ENCODE measurements around the gene GLRX2. TPM values are rescaled to one million over a fixed set of nuclear protein-coding genes. Genes with fewer than 3 reads are reported as not detected.

Gene GLRX2
- total RNA-seq, 2 donors from 2014 or later = 1.3 to 2.6 TPM

DNA sequence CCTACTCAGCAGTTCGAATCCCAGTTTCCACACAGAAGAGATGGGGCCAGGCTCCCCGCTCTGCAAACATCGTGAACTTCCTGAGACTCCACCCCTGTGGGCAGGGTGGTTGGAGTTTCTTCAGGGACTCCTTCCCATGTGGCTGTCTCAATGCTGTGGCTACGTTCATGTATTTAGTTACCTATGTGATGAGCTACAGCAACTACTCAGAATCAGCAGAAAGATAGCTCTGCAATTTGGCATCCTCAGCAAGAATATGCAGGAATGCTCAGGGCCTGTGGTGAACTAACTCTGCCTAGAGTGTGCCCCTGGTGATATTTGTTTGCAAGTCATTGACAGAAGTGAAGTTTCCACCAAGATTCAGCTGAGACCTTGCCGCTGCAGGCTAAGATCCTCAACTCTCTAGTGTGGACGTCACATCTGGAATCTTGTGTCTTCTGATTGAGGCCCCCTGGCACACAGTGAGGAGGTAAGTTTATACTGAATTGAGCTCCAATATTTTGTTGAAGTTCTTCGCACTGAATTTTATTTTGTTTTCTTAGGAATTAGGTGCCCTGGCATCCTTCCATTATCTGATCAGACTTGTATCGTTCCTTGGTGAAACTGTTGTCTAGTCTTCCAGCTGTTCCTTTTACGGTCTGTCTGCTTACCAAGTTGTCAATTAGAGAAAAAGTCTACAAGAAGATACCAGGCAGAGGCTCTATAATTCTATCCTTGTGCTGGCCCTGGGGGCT lies 8.2 kb upstream of the GLRX2 start:
- Histone ChIP-seq H3K27ac (no peak overlapping the region), H3K4me3 (no peak overlapping the region), H3K9me3 (no peaks in the 10 kb centered on the region), H3K36me3 (replicated peaks in 1 of 2; ENCODE audit: insufficient read depth in 1 of 2, low read depth in 2 of 2) (no peaks in the 10 kb centered on the region), H3K4me1 (no peaks in the 10 kb centered on the region), H3K27me3 (no peaks in the 10 kb centered on the region)
- no peak for ATAC-seq
- WGBS, 2 donors = 78 to 82% methylated on average over 8 to 9 of the region's 9 CpGs
- DNase-seq = no peak
- TF ChIP-seq, protein P1, sequence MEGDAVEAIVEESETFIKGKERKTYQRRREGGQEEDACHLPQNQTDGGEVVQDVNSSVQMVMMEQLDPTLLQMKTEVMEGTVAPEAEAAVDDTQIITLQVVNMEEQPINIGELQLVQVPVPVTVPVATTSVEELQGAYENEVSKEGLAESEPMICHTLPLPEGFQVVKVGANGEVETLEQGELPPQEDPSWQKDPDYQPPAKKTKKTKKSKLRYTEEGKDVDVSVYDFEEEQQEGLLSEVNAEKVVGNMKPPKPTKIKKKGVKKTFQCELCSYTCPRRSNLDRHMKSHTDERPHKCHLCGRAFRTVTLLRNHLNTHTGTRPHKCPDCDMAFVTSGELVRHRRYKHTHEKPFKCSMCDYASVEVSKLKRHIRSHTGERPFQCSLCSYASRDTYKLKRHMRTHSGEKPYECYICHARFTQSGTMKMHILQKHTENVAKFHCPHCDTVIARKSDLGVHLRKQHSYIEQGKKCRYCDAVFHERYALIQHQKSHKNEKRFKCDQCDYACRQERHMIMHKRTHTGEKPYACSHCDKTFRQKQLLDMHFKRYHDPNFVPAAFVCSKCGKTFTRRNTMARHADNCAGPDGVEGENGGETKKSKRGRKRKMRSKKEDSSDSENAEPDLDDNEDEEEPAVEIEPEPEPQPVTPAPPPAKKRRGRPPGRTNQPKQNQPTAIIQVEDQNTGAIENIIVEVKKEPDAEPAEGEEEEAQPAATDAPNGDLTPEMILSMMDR (IDR thresholded peaks at IDR 0.05) = no peak
- TF ChIP-seq POLR2A (IDR thresholded peaks at IDR 0.05) = no peak
- intact Hi-C loops (cut with DNase I) = no loop called here

DNA sequence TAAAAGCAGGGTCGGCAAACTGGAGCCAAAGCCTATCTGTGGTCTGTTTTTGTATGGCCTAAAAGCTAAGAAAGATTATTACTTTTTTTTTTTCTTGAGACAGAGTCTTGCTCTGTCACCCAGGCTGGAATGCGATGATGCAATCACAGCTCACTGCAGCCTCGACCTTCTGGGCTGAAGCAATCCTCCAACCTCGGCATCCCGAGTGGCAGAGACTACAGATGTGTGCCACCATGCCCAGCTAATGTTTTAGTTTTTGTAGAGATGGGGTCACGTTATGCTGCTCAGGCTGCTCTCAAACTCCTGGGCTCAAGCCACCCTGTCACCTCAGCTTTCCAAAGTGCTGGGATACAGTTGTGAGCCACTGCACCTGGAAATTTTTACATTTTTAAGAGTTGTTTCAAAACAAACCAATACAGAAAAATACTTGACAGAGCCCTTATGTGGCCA lies 6.5 kb upstream of the GLRX2 start:
- H3K27ac ChIP-seq = no peak overlapping the region
- intact Hi-C loops (cut with DNase I) = no loop called here
- ATAC-seq (peak; percentile 70), DNase-seq (peak; percentile 43 to 61 (median 49))
- H3K36me3 ChIP-seq (replicated peaks in 1 of 2; ENCODE audit: insufficient read depth in 1 of 2, low read depth in 2 of 2) = no peaks in the 10 kb centered on the region
- WGBS, 2 donors = 14 to 22% methylated on average over 6 of the region's 6 CpGs
- H3K4me3 ChIP-seq = no peak overlapping the region
- TF ChIP-seq, protein P1 (IDR thresholded peaks at IDR 0.05) = no peak
- no peak for TF ChIP-seq POLR2A (IDR thresholded peaks at IDR 0.05)
- H3K9me3 ChIP-seq = no peaks in the 10 kb centered on the region
- no peaks in the 10 kb centered on the region for H3K27me3 ChIP-seq
- H3K4me1 ChIP-seq = no peaks in the 10 kb centered on the region

DNA sequence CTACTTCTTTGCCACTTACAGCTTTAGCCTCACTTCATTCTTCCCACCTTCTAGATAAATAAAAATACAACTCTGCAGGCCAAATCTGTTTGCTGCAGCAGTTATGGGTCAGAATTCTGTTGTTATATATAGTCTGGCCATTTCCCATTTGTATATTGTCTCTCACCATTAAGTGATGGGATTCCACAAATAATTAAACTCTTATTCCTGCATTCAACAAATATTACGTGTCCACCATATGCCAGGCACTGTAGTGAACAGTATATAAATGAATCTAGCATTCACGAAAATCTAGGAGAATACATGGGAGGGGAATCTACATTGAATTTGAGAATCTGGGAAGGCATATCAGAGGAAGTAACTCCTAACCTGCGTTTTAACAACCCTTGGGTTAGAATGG lies 5.7 kb upstream of the GLRX2 start:
- H3K36me3 ChIP-seq (replicated peaks in 1 of 2; ENCODE audit: insufficient read depth in 1 of 2, low read depth in 2 of 2) = no peaks in the 10 kb centered on the region

GRCh38 chr1:193110246-193110645 lies 5.0 kb upstream of the GLRX2 start:
- no peak for DNase-seq
- H3K36me3 ChIP-seq (replicated peaks in 1 of 2; ENCODE audit: insufficient read depth in 1 of 2, low read depth in 2 of 2) = no peaks in the 10 kb centered on the region
- no peak for ATAC-seq
- H3K9me3 ChIP-seq = no peaks in the 10 kb centered on the region
- intact Hi-C loops (cut with DNase I) = no loop called here
- peaks cover 5% of the 10 kb centered on the region for H3K4me1 ChIP-seq
- no peak overlapping the region for H3K27ac ChIP-seq
- TF ChIP-seq POLR2A (IDR thresholded peaks at IDR 0.05) = no peak
- TF ChIP-seq, protein P1 (IDR thresholded peaks at IDR 0.05) = no peak
- H3K27me3 ChIP-seq = no peaks in the 10 kb centered on the region
- H3K4me3 ChIP-seq = no peak overlapping the region
- 81 to 92% methylated on average over 1 of the region's 1 CpG for WGBS, 2 donors

More for the DNA sequence above, 5.7 kb upstream of the GLRX2 start:
- intact Hi-C loops (cut with DNase I) = no loop called here
- 82 to 85% methylated on average over 3 of the region's 3 CpGs for WGBS, 2 donors
- no peaks in the 10 kb centered on the region for H3K9me3 ChIP-seq
- H3K4me1 ChIP-seq = peaks cover 2% of the 10 kb centered on the region
- no peaks in the 10 kb centered on the region for H3K27me3 ChIP-seq
- no peak overlapping the region for H3K4me3 ChIP-seq
- no peak overlapping the region for H3K27ac ChIP-seq
- DNase-seq (no peak), ATAC-seq (no peak)
- TF ChIP-seq, protein P1 (IDR thresholded peaks at IDR 0.05) = no peak
- no peak for TF ChIP-seq POLR2A (IDR thresholded peaks at IDR 0.05)

DNA sequence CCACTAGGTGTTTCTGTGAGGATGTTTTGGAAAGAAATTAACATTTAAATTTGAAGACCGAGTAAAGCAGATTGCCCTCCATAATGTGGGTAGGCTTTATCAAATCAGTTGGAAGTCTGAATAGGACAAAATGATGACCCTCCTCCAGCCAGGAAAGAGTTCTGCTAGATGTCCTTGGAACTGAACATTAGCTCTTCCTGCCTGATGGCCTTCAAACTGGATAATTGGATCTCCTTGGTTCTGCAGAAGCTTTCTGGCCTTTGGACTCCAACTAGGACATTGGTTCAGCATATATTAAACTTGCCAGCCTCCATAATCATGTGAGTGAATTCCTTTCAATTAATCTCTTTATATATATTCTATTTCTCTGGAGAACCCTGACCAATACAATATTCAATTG lies 4.4 kb upstream of the GLRX2 start:
- no peak overlapping the region for H3K4me3 ChIP-seq
- no peak for TF ChIP-seq POLR2A (IDR thresholded peaks at IDR 0.05)
- TF ChIP-seq, protein P1 (IDR thresholded peaks at IDR 0.05) = no peak
- peaks cover 5% of the 10 kb centered on the region for H3K4me1 ChIP-seq
- WGBS, 2 donors = 91 to 95% methylated on average over 1 of the region's 1 CpG
- H3K9me3 ChIP-seq = no peaks in the 10 kb centered on the region
- no peaks in the 10 kb centered on the region for H3K27me3 ChIP-seq
- intact Hi-C loops (cut with DNase I) = no loop called here
- no peak overlapping the region for H3K27ac ChIP-seq
- DNase-seq = no peak
- H3K36me3 ChIP-seq (replicated peaks in 1 of 2; ENCODE audit: insufficient read depth in 1 of 2, low read depth in 2 of 2) = no peaks in the 10 kb centered on the region
- ATAC-seq = no peak

Measured in body of pancreas (tissue), 4 donors.